22Rv1 (cell line): ENCODE measurements around the gene EPHB1.

Source experiments
- CTCF ChIP-seq: fragments of 450-650 bp; IDR thresholded peaks from 2 replicates; pipeline ENCODE4 v1.5.1; 2017; ENCODE audit warnings: mild to moderate bottlenecking
- ZFX ChIP-seq: fragments of 450-650 bp; IDR thresholded peaks from 2 replicates; pipeline ENCODE4 v1.6.1; 2017; ENCODE audit warnings: antibody characterized with exemption, borderline replicate concordance

GRCh38 chr3:134932035-134932434 lies 137.0 kb downstream of the EPHB1 start:
- TF ChIP-seq CTCF (no peak), ZFX (no peak)
